Spleen (tissue), 11 donors: ENCODE measurements around the gene SALL4. TPM values are rescaled to one million over a fixed set of nuclear protein-coding genes. Genes with fewer than 3 reads are reported as not detected.
A peak's percentile ranks its signal among the peaks of the same experiment; 100 is the strongest.

ENCODE experiments used
- DNase-seq: peaks from one replicate; pipeline ENCODE4 v3.0.0-alpha.2; 2020
- H3K27ac ChIP-seq, 8 donors: fragments of 200-600 bp; sonication (generic) in 7 of 8; 1 replicate in 4 of 8; 2 replicates in 4 of 8; pipeline versions ENCODE4 v1.5.0 to v1.8.0; 2016 to 2021; ENCODE audit warnings: inconsistent platforms in 4 of 8, mild to moderate bottlenecking in 4 of 8, moderate library complexity in 1 of 8
- H3K27me3 ChIP-seq, 7 donors: fragments of 200-600 bp; sonication (generic) in 6 of 7; replicated peaks in 1 of 7; 1 replicate in 4 of 7; 2 replicates in 3 of 7; pipeline versions ENCODE4 v1.5.0 to v1.8.0; 2016 to 2021; ENCODE audit warnings: inconsistent platforms in 3 of 7, mild to moderate bottlenecking in 1 of 7
- H3K36me3 ChIP-seq, 6 donors: fragments of 200-600 bp; sonication (generic) in 5 of 6; 1 replicate in 4 of 6; 2 replicates in 2 of 6; pipeline versions ENCODE4 v1.5.0 to v1.8.0; 2016 to 2021; ENCODE audit warnings: inconsistent platforms in 2 of 6
- H3K4me1 ChIP-seq, 6 donors: fragments of 200-600 bp; sonication (generic) in 5 of 6; 1 replicate in 3 of 6; 2 replicates in 3 of 6; pipeline versions ENCODE4 v1.5.0 to v1.8.0; 2016 to 2021; ENCODE audit warnings: inconsistent platforms in 3 of 6
- H3K4me3 ChIP-seq, 8 donors: fragments of 200-600 bp; sonication (generic) in 7 of 8; 1 replicate in 4 of 8; 2 replicates in 4 of 8; pipeline versions ENCODE4 v1.5.0 to v1.8.0; 2016 to 2021; ENCODE audit warnings: inconsistent platforms in 4 of 8, mild to moderate bottlenecking in 4 of 8, moderate library complexity in 2 of 8
- H3K9me3 ChIP-seq, 8 donors: fragments of 200-600 bp; sonication (generic) in 7 of 8; 1 replicate in 4 of 8; 2 replicates in 4 of 8; pipeline versions ENCODE4 v1.5.0 to v1.8.0; 2016 to 2021; ENCODE audit warnings: inconsistent platforms in 4 of 8
- CTCF ChIP-seq, 11 experiments: fragments of 200-600 bp in 7 of 11; fragments of 450-650 bp in 4 of 11; sonication (generic) in 4 of 11; IDR thresholded peaks in 8 of 11; conservative IDR thresholded peaks in 3 of 11; 1 replicate in 7 of 11; 2 replicates in 4 of 11; pipeline versions ENCODE4 v1.4.0 to v1.8.0; 2016 to 2021; ENCODE audit warnings: antibody characterized with exemption in 11 of 11, inconsistent platforms in 4 of 11, mild to moderate bottlenecking in 1 of 11
- POLR2A ChIP-seq, 3 donors: fragments of 450-650 bp; IDR thresholded peaks; one replicate each; pipeline ENCODE4 v1.5.1; 2017; ENCODE audit warnings: antibody characterized with exemption in 3 of 3, mild to moderate bottlenecking in 1 of 3
- POLR2AphosphoS5 ChIP-seq, 3 donors: sonication (generic); formaldehyde crosslinking; IDR thresholded peaks; one replicate each; pipeline ENCODE4 v1.5.1; 2017; ENCODE audit warnings: antibody characterized with exemption in 3 of 3
- WGBS, 5 donors: extraction: QIAGEN DNeasy Blood & Tissue Kit in 3 of 5; methylation state at CpG; one replicate each; pipeline versions ENCODE4 v1.1.5 to v1.1.7; 2013 to 2018; 5-methylcytosine and 5-hydroxymethylcytosine counted together
- intact Hi-C: fragments of 100-400 bp; cut with DNase I; formaldehyde crosslinking; loops from one replicate; pipeline ENCODE4 v1.15.0; 2023; ENCODE audit warnings: low total_unique reads
- polyA plus RNA-seq, 3 donors: library from polyadenylated mRNA; stranded (reverse); fragments of 200-250 nt; gene quantifications; one replicate each; pipeline ENCODE4 v1.2.1, GENCODE V29; 2013
- total RNA-seq, 7 donors: library from RNA; depleted of rRNA in 3 of 7; stranded (reverse); fragments of >200 nt in 3 of 7; fragmentation: NEBNext Ultra II Directional in 4 of 7; extraction: Animal tissue kit (Norgen Biotek cat#: 25700) in 4 of 7; gene quantifications; one replicate each; pipeline versions ENCODE4 v1.1.0 to v1.2.1, GENCODE V29; 2016 to 2021
- donor health status: healthy with polysubstance abuse.
- donor health status: DM: no; HTN: no; CAD: no; lungs with moderate emphysema.
- donor health status: DM: no; HTN: no; CAD: no.
- donor health status: Bipolar disorder and iron deficiency.
- donor health status: healthy.
- donor health status: DM: no; HTN: no; CAD: no.
- donor health status: DM: yes; HTN: yes; CAD: no.

SALL4 gene
- total and polyA plus RNA-seq, 10 donors = 0.06 to 2.3 (median 0.42) TPM

GRCh38 chr20:51772236-51772635 is 30.1 kb downstream of the SALL4 start:
- Histone ChIP-seq H3K27me3 (peaks cover 0 to 69% (median 8%) of the 10 kb centered on the region in 7 donors), H3K4me1 (peaks cover 0 to 22% (median 11%) of the 10 kb centered on the region in 6 donors), H3K27ac (no peak overlapping the region), H3K4me3 (no peak overlapping the region), H3K9me3 (no peaks in the 10 kb centered on the region), H3K36me3 (no peaks in the 10 kb centered on the region)
- WGBS, 5 donors = 83 to 97% (median 95%) methylated on average over 4 of the region's 4 CpGs
- intact Hi-C loops = no loop called here
- TF ChIP-seq POLR2A (IDR thresholded peaks at IDR 0.05) (no peak), CTCF (IDR thresholded peaks at IDR 0.05 in 8 of 11, conservative IDR thresholded peaks at IDR 0.05 in 3 of 11) (no peak), POLR2AphosphoS5 (IDR thresholded peaks at IDR 0.05) (no peak)
- DNase-seq = peak; percentile 52

GRCh38 chr20:51769976-51770615 is 32.2 kb downstream of the SALL4 start:
- Histone ChIP-seq H3K36me3 (no peaks in the 10 kb centered on the region), H3K27ac (no peak overlapping the region), H3K4me3 (no peak overlapping the region), H3K27me3 (peaks cover 0 to 88% (median 12%) of the 10 kb centered on the region in 7 donors), H3K9me3 (no peaks in the 10 kb centered on the region), H3K4me1 (peaks cover 0 to 38% (median 16%) of the 10 kb centered on the region in 6 donors)
- 87 to 91% (median 89%) methylated on average over 9 of the region's 9 CpGs for WGBS, 5 donors
- TF ChIP-seq POLR2AphosphoS5 (IDR thresholded peaks at IDR 0.05) (no peak), POLR2A (IDR thresholded peaks at IDR 0.05) (no peak), CTCF (IDR thresholded peaks at IDR 0.05 in 8 of 11, conservative IDR thresholded peaks at IDR 0.05 in 3 of 11) (no peak)
- DNase-seq = no peak
- intact Hi-C loops = no loop called here

- Histone ChIP-seq H3K9me3 (no peaks in the 10 kb centered on the region), H3K27ac (no peak overlapping the region), H3K4me1 (peaks cover 0 to 38% (median 16%) of the 10 kb centered on the region in 6 donors), H3K27me3 (peaks cover 0 to 80% (median 12%) of the 10 kb centered on the region in 7 donors), H3K36me3 (no peaks in the 10 kb centered on the region), H3K4me3 (peak overlapping the region in 1 of 8 donors; percentile 75)
- DNase-seq = no peak
- WGBS, 5 donors = 30 to 52% (median 41%) methylated on average over 12 to 16 of the region's 16 CpGs
- no peak for TF ChIP-seq POLR2AphosphoS5 (IDR thresholded peaks at IDR 0.05)
- TF ChIP-seq CTCF (IDR thresholded peaks at IDR 0.05 in 8 of 11, conservative IDR thresholded peaks at IDR 0.05 in 3 of 11) = no peak
- no peak for TF ChIP-seq POLR2A (IDR thresholded peaks at IDR 0.05)
- intact Hi-C loops = no loop called here
Measured at GRCh38 chr20:51768759-51769517, 33.4 kb downstream of the SALL4 start.
